Ramos (cell line): ENCODE results near the gene ZER1.
"Not testable (repeated sequence)": the region's sequence is repeated elsewhere in the genome, so short reads cannot be mapped to it uniquely, and the experiment has no call there.

Source experiments
- in situ Hi-C: fragments of 300-500 bp; cut with MboI; formaldehyde crosslinking; loops from one replicate; pipeline ENCODE4 v1.14.3; 2022; ENCODE audit warnings: low sequenced_read_pairs; ENCODE audit not compliant: unreplicated experiment

Gene ZER1

DNA sequence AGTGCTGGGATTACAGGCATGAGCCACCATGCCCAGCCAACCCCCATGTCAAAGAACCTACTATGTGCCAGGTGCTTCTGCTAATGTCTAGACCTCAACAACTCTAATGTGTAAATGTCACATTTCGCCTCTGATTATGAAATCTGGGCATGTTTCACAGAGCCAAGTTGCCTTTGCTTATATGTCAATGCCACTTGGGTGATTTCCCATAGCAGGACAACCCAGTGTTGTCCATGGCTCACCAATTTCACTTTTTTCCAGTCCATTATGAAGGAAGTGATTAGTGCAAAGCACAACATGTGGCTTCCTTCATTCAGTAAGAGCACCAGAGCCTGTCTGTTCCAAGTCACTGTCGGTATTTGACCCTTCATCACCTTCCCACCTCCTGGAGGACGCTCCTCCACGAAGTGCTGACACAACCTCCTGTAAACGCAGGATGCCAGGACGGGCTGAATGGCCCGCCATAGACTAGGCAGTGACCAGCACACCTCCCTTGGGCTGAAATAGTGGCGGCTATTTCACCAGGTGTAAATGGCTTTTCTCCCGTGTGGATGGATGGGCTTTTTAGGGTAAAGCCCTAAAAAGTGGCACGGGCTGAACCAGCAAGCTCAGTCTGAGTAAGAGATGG, 70.4 kb downstream of the ZER1 start:
- in situ Hi-C loops, result no loop called here

DNA sequence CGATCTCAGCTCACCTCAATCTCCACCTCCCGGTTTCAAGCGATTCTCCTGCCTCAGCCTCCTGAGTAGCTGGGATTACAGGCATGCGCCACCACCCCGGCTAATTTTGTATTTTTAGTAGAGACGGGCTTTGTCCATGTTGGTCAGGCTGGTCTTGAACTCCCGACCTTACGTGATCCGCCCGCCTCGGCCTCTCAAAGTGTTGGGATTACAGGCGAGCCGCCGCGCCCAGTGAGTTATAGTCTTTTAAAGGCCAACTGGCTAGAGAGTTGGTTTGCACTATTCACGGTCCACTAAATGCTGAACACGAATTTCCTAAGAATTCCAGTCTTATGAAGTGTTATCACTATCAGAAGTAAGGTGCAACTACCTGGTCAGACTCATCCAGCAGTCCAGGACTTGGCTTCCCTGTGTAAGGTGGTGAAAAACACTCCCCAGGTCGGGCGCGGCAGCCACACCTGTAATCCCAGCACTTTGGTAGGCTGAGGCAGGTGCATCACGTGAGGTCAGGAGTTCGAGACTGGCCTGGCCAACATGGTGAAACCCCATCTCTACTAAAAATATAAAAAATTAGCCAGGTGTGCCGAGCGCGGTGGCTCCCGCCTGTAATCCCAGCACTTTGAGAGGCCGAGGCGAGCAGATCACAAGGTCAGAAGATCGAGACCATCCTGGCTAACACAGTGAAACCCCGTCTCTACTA, 72.5 kb downstream of the ZER1 start:
- in situ Hi-C loops, result not testable (repeated sequence)

DNA sequence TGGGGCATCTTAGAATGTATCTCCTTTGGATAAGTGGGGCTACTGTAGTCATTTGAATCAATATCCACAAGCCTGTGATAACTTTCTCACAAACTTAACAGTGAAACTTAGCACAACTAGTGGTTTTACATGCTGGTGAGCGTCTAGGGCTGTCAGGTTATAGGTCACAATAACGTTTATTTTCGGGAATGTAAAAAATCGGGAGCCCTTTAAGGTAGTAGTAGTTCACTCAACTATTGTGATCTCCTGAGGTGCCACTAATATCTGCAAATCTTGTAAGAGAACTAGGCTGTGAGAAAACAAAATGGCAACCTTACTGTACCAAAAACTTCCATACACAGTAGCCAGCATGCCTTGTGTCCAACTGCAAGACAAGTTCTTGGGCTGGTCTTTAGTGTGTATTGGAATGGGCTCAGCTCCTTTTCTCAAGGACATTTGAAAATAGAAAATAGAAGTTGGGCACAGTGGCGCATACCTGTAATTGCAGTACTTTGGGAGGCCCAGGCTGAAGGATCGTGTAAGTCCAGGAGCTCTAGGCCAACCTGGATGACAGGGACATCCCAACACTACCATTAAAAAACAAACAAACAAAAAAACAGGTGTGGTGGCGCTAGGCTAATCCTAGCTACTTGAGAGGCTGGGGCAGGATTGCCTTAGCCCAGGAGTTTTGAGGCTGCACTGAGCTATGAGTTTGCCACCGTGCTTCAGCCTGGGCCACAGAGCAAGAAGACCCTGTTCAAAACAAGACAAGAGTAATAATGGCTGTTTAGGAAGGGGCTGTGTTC, 74.6 kb downstream of the ZER1 start:
- in situ Hi-C loops, result no loop called here

DNA sequence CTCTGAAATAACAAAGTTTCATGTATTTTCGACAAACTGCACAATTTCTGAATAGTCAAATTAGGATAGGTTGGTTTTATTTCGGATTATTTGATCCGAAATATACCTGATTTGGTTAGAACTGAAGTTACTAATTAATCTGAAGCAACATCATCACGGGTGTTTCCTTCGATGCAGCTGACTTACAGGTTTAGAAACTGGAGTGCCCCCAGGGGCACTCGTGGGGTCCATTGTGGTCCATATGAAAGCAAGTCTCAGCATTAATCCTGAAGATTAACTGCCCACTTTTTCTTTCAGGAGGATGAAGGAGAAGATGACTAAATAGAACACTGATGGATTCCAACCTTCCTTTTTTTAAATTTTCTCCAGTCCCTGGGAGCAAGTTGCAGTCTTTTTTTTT, 77.4 kb downstream of the ZER1 start:
- in situ Hi-C loops, result no loop called here

DNA sequence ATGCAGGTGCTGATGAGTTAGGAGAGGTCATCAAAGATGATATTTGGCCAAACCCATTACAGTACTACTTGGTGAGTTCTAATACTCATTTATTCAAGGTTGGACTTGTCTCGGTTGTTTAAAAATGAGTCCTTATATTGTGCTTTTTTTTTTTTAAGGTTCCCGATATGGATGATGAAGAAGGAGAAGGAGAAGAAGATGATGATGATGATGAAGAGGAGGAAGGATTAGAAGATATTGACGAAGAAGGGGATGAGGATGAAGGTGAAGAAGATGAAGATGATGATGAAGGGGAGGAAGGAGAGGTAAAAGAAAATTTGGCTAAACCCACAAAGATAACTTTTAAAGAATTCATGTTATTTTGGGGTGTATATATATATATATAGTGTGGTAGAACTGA, 78.0 kb downstream of the ZER1 start:
- in situ Hi-C loops, result not testable (repeated sequence)

DNA sequence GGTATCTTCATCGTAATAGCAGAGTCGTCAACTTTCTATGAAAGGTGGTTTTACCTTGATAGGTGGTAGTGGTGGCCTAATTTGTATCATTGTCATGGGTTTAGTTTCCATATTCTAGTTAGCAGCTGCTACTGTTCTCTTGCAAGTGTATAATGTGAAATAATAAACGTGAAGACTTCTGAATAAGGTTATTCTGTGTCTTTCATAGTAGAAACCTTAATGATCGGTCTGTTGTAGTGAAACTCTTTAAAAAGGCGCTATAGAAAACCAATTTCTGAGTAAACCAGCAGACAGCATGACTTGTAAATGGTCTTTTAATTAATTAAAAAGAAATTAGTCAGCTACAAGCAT, 81.1 kb downstream of the ZER1 start:
- in situ Hi-C loops, result no loop called here

DNA sequence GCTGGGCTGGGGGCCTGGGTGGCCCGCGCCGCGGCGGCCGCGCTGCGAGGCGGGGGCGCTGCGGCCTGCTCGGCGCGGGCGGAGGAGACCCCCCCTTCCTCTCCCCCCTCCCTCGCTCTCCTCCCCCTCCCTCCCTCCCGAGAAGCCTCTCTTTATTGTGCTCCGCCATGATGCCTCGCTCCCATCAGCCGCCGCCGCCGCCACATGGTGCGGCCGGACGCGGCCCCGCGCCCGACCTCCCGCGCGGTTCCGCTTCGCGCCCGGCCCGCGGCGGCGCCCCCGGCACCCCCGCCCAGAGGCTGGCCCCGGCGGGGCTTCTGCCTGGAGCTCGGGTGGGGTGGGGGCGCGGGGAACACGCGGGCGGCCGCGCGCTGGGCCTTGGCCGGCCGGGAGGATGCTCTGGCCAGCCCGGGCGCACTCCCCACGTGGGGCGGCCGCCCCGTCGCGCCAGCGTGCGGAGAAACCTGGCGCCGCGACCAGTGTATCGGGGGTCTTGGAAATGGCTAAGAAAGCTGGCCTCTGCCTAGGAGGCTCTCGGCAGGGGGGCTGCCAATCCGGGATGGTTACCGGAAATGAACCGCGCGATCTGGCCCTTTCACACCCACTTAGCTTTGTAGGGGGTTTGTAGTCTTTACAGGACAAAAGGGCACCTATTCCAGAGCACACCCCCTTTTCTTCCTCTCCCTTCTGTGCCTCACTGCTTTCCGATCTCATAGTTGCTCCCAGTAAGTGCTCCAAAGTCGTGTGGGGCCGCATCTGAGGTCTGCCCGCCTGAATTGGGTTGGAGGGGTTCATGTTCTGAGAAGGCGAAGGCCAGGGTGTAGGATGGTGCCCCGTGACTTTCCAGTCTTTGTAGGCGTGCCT, 81.7 kb downstream of the ZER1 start:
- in situ Hi-C loops, result no loop called here

DNA sequence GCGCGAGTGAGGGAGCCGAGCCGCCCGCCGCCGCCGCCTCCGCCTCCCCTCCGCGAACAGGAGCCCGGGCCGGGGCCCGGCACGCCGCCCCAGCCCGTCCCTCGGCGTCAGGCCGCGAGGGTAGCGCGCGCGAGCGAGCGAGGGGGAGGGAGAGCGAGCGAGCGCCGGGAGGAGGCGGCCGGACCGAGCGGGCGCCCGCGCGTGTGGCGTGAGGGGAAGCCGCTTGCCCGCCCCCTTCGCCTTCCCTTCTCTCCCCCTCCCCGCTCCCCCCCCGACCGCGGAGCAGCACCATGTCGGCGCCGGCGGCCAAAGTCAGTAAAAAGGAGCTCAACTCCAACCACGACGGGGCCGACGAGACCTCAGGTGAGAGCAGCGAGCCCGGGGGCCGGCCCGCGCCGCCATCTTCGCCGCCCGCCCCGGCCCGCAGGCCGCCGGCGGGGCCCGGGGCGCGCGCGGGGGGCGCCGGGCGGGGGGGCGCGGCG, 82.4 kb downstream of the ZER1 start:
- in situ Hi-C loops, result no loop called here

DNA sequence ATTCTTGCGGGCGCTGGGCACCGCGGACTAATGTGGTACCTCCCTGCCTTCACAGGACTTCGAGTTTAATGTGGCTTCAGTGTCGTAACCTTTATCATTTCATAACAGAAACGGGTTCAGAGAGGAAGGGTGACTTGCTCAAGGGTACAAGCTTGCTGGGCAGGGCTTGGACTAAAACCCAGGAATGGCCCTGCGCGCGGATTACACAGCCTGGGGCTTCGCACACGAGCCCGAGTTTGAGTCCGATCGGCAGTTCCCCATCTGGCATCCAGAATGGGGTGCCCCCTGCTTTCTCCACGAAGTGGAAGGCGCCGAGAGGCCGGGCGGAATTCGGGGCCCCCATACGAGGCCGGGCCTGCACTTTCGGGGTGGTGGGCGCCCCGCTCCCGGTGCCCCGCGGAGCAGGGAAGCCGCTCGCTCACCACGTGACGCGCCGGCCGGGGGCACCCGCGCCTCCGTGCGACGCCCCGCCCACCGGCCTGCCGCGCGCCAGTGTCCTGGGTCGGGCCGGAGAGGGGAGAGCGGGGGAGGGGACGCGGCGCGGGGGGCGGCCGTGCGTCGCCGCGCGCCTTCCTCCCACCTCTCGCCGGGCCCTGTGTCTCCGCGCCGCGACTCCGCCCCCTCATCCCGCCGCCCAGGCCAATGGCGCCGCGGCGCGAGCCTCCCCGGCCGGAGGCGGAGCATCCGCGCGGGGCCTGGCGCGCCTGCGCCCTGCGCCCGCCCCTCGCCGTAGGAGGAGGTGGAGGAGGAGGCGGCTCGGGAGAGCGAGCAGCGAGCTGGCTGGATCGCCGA, 83.0 kb downstream of the ZER1 start, which contains the start of gene SET:
Gene SET, plus strand, starts transcription at position 722 of the 792 bp plus-strand sequence. CDS start 361 bp downstream, outside the sequence.
- in situ Hi-C loops, result no loop called here

DNA sequence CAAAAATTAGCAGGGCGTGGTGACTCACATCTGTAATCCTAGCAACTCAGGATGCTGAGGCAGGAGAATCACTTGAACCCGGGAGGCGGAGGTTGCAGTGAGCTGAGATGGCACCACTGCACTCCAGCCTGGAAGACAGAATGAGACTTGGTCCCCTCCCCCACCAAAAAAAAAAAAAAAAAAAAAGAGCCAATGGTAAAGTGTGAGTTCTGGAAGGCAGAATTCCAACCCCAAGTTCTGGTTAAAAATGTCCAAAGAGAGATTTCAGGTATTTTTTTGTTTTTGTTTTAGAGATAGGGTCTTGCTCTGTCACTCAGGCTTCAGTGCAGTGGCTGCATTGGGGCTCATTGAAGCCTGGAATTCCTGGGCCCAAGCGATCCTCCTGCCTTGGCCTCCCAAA, 84.3 kb downstream of the ZER1 start:
- in situ Hi-C loops, result no loop called here

DNA sequence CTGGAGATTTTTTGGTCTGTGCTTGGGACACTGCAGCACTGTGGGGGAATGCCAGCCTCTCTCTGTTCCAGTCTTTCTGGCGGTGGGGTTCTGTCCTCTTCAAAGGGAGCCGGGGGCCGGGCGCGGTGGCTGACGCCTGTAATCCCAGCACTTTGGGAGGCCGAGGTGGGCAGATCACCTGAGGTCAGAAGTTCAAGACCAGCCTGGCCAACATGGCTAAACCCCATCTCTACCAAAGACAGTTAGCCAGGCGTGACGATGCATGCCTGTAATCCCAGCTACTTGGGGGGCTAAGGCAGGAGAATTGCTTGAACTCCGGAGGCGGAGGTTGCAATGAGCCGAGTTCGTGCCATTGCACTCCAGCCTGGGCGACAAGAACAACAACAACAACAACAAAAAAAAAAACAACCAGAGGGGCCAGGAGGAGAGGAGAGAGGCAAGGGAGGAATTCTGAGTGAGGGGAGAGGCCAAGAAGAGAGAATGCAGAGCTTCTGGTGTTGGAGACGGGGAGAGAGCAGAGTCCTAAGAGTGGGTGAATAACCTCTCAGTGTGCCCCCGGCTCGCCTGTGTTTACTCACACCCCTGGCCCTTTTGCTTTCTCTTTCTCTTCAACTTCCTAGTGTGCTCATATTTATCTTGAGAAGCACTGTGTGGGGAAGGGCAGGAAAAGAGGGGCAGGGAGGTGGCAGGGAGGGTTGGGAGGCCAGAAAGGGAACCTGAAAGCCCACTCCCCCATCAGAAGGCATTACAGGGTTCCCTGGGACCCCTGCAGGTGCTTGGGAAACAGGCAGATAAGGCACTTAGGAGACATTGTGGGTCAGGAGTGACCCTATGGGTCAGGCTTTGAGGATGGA, 85.9 kb downstream of the ZER1 start:
- in situ Hi-C loops, result no loop called here

DNA sequence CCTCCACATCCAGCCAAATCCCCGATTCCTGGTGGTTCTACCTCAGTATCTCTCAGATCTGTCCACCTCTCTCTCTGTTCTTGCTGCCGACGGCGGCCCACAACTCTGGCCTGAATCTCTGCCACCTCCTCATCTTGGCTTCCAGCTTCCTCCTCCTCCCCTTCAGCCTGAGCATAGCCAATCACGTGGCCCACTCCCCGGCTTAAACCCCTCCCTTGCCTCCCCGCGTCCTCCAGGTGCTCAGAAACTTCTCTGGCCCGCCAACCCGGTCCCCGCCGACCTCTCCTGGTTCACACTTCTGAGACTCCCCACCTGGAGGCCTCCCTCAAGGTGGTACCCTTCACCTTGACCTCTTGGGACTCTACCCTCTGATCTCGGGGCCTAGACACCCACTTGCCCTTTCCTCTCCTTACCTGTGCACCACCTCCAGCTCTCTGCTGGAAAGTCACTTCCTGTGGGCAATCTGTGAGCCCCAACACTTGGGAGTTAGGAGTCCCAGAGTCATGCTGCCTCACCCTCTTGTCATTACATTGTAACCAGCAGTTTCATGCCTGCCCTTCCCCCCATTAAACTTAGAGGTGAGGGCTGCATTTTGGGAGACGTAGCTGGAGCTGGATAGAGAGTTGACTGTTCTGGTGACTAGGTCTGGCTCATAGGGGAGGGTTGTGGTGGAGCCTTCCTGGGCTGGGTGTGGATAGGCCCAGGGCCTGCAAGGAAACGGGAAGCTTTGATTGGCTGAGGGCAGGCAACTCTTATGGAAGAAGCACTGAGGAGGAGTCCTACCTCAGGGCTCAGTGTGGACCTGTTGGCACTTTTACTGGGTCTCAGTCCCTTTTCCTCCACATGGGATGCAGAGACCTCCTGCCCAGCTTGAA, 87.2 kb downstream of the ZER1 start:
- in situ Hi-C loops, result no loop called here

DNA sequence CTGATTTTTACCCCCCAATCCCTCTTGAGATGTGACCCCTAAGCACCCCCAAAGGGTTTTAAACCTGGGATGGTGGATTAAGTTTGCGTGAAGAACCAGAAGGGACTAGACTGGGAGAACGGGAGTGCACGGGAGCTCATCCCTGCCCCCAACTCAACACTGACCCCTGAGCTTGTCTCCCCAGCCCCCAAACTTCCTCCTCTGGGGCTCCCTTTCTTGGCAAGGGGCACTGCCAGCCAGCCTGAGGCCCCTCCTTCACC, 87.7 kb downstream of the ZER1 start:
- in situ Hi-C loops, result no loop called here

DNA sequence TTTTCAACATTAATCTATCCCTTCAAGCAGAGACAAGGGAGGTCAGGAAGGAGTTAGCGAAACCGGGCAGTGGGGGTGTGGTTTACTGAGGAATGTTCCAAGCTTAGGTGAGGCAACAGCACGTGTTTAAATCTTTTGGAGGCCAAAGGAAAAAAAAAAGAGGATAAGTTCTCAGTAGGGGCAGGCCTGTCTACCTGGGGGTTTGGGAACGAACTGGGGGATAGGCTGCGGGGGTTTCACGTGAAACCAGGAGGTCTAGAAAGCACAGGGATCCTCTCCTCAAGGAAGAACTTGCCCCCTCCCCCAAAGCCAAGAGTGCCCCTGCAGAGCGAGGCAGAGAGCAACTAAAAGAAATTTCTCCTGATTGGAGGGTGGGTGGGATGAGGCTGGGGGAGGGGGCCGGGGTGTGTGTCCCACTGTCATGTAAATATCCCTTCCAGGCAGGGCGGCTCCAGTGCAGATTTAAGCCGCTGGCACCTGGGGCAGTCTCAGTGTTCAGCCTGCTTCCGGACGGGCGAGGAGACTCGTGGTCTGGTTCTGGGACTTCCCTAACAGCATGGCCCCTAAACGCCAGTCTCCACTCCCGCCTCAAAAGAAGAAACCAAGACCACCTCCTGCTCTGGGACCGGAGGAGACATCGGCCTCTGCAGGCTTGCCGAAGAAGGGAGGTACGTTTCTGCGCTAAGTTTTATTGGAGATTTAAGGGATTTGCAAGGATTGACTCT, 88.2 kb downstream of the ZER1 start:
- in situ Hi-C loops, result no loop called here
